LNCAP (cell line): ENCODE data around the gene OR52E1.

Experiments
- CTCF ChIP-seq: fragments of 450-650 bp; IDR thresholded peaks from 2 replicates; pipeline ENCODE4 v1.5.1; 2017; ENCODE audit warnings: mild to moderate bottlenecking

OR52E1 gene

GRCh38 chr11:5046226-5046625, 23.1 kb upstream of the OR52E1 start, which contains the start of gene OR52J3:
Gene OR52J3, plus strand, starts transcription at chr11:5046526. Its CDS starts 0 bp downstream, at chr11:5046526.
- TF ChIP-seq CTCF, result no peak

GRCh38 chr11:5046754-5047330, 22.5 kb upstream of the OR52E1 start:
- no peak for TF ChIP-seq CTCF

GRCh38 chr11:5059391-5059790, 10.0 kb upstream of the OR52E1 start, which contains the start of gene OR52E2:
Gene OR52E2, minus strand, starts transcription at chr11:5059627. Its CDS starts 0 bp downstream, at chr11:5059627.
- no peak for TF ChIP-seq CTCF

GRCh38 chr11:5065027-5065426, 4.3 kb upstream of the OR52E1 start:
- no peak for TF ChIP-seq CTCF

- TF ChIP-seq CTCF, result no peak
These were observed 2.4 kb downstream of the OR52E1 start for GRCh38 chr11:5071799-5072198.

- TF ChIP-seq CTCF, result no peak
These were observed 12.0 kb downstream of the OR52E1 start for GRCh38 chr11:5081405-5081804.

GRCh38 chr11:5083602-5084001, 14.2 kb downstream of the OR52E1 start:
- no peak for TF ChIP-seq CTCF

GRCh38 chr11:5088556-5088955, 19.2 kb downstream of the OR52E1 start:
- TF ChIP-seq CTCF, result no peak
